Esophagus muscularis mucosa (tissue), 4 donors: ENCODE data around the gene YBX2. TPM values are rescaled to one million over a fixed set of nuclear protein-coding genes. Genes with fewer than 3 reads are reported as not detected.

Source experiments
- DNase-seq: peaks from one replicate; pipeline ENCODE4 v3.0.0-alpha.2; 2017; ENCODE audit errors: extremely low spot score
- H3K27ac ChIP-seq, 4 donors: fragments of 200-600 bp; sonication (generic); replicated peaks in 1 of 4; 1 replicate in 3 of 4; 2 replicates in 1 of 4; pipeline ENCODE4 v1.5.1; 2016 to 2019; ENCODE audit warnings: mild to moderate bottlenecking in 1 of 4
- H3K27me3 ChIP-seq, 4 donors: fragments of 200-600 bp; sonication (generic); one replicate each; pipeline versions ENCODE4 v1.5.1 to v1.6.0; 2016 to 2019
- H3K36me3 ChIP-seq, 4 donors: fragments of 200-600 bp; sonication (generic); one replicate each; pipeline ENCODE4 v1.5.1; 2016 to 2019
- H3K4me1 ChIP-seq, 4 donors: fragments of 200-600 bp; sonication (generic); one replicate each; pipeline ENCODE4 v1.5.1; 2016 to 2019
- H3K4me3 ChIP-seq, 4 donors: fragments of 200-600 bp; sonication (generic); 1 replicate in 2 of 4; 2 replicates in 2 of 4; pipeline ENCODE4 v1.5.1; 2016 to 2019; ENCODE audit warnings: mild to moderate bottlenecking in 4 of 4, moderate library complexity in 1 of 4
- H3K9me3 ChIP-seq, 4 donors: fragments of 200-600 bp; sonication (generic); 1 replicate in 3 of 4; 2 replicates in 1 of 4; pipeline ENCODE4 v1.5.1; 2016 to 2019
- CTCF ChIP-seq, 3 experiments: fragments of 200-600 bp in 2 of 3; fragments of 450-650 bp in 1 of 3; sonication (generic) in 2 of 3; IDR thresholded peaks; one replicate each; pipeline ENCODE4 v1.5.1; 2017 to 2019; ENCODE audit warnings: antibody characterized with exemption in 3 of 3, mild to moderate bottlenecking in 2 of 3, moderate library complexity in 1 of 3
- EP300 ChIP-seq: sonication (generic); formaldehyde crosslinking; IDR thresholded peaks from one replicate; pipeline ENCODE4 v1.6.1; 2017; ENCODE audit warnings: antibody characterized with exemption
- POLR2A ChIP-seq: fragments of 450-650 bp; IDR thresholded peaks from one replicate; pipeline ENCODE4 v1.6.1; 2017; ENCODE audit warnings: antibody characterized with exemption, moderate library complexity, mild to moderate bottlenecking, low read depth
- POLR2AphosphoS5 ChIP-seq, 2 donors: sonication (generic); formaldehyde crosslinking; IDR thresholded peaks; one replicate each; pipeline ENCODE4 v1.6.1; 2017; ENCODE audit warnings: antibody characterized with exemption in 2 of 2
- WGBS: methylation state at CpG from one replicate; pipeline ENCODE4 v1.1.5; 2018; 5-methylcytosine and 5-hydroxymethylcytosine counted together
- intact Hi-C: fragments of 100-400 bp; cut with DNase I; formaldehyde crosslinking; loops from one replicate; pipeline ENCODE4 v1.15.1; 2023
- total RNA-seq, 4 donors: library from RNA; depleted of rRNA; stranded (reverse); fragments of >200 nt; gene quantifications; one replicate each; pipeline versions ENCODE4 v1.1.0 to v1.2.1, GENCODE V29; 2016

The YBX2 gene
- total RNA-seq, 4 donors from 2014 or later = 3.6 to 8.7 (median 4.4) TPM

- no peak for DNase-seq
- Histone ChIP-seq H3K4me3 (no peak overlapping the region), H3K36me3 (peaks cover 19 to 36% (median 33%) of the 10 kb centered on the region in 4 donors), H3K4me1 (peaks cover 53 to 100% (median 97%) of the 10 kb centered on the region in 4 donors), H3K27me3 (peaks cover 0 to 31% (median 4%) of the 10 kb centered on the region in 4 donors), H3K27ac (peak overlapping the region; percentile 57 to 96 (median 92)), H3K9me3 (no peaks in the 10 kb centered on the region)
- WGBS = 83% methylated on average over 7 of the region's 18 CpGs
- TF ChIP-seq POLR2A (no peak), CTCF (IDR thresholded peaks at IDR 0.05) (no peak), EP300 (no peak), POLR2AphosphoS5 (IDR thresholded peaks at IDR 0.05) (peak in 1 of 2 donors; percentile 52)
- intact Hi-C loops = no loop called here
Measured at GRCh38 chr17:7289256-7290032, 5.0 kb downstream of the YBX2 start.

- H3K9me3 ChIP-seq = no peaks in the 10 kb centered on the region
- peaks cover 0 to 7% (median 0%) of the 10 kb centered on the region in 4 donors for H3K27me3 ChIP-seq
- intact Hi-C loops = no loop called here
- peak overlapping the region; percentile 95 to 98 (median 96) for H3K27ac ChIP-seq
- DNase-seq = no peak
- no peak overlapping the region for H3K4me3 ChIP-seq
- peaks cover 26 to 44% (median 42%) of the 10 kb centered on the region in 4 donors for H3K36me3 ChIP-seq
- peaks cover 53 to 97% (median 94%) of the 10 kb centered on the region in 4 donors for H3K4me1 ChIP-seq
- 85% methylated on average over 8 of the region's 12 CpGs for WGBS
- no peak for TF ChIP-seq POLR2AphosphoS5 (IDR thresholded peaks at IDR 0.05)
- no peak for TF ChIP-seq CTCF (IDR thresholded peaks at IDR 0.05)
- TF ChIP-seq POLR2A = no peak
- no peak for TF ChIP-seq EP300
Measured at GRCh38 chr17:7285679-7286078, 8.8 kb downstream of the YBX2 start.

GRCh38 chr17:7284911-7285310 is 9.5 kb downstream of the YBX2 start:
- H3K9me3 ChIP-seq = no peaks in the 10 kb centered on the region
- WGBS = 92% methylated on average over 5 of the region's 16 CpGs

GRCh38 chr17:7283471-7284216 is 10.8 kb downstream of the YBX2 start:
- Histone ChIP-seq H3K9me3 (no peaks in the 10 kb centered on the region), H3K36me3 (peaks cover 26 to 44% (median 42%) of the 10 kb centered on the region in 4 donors), H3K27ac (peak overlapping the region; percentile 95 to 98 (median 96)), H3K4me1 (peaks cover 47 to 84% (median 81%) of the 10 kb centered on the region in 4 donors), H3K4me3 (peak overlapping the region; percentile 64 to 77 (median 69)), H3K27me3 (peaks cover 0 to 7% (median 0%) of the 10 kb centered on the region in 4 donors)
- DNase-seq = no peak
- intact Hi-C loops = no loop called here
- WGBS = 45% methylated on average over 14 of the region's 18 CpGs
- no peak for TF ChIP-seq EP300
- no peak for TF ChIP-seq CTCF (IDR thresholded peaks at IDR 0.05)
- TF ChIP-seq POLR2A = no peak
- no peak for TF ChIP-seq POLR2AphosphoS5 (IDR thresholded peaks at IDR 0.05)

More at GRCh38 chr17:7284911-7285310, 9.5 kb downstream of the YBX2 start:
- Histone ChIP-seq H3K27me3 (peaks cover 0 to 7% (median 0%) of the 10 kb centered on the region in 4 donors), H3K4me1 (peaks cover 47 to 96% (median 93%) of the 10 kb centered on the region in 4 donors), H3K4me3 (peak overlapping the region in 2 of 4 donors; percentile 71 to 77), H3K27ac (peak overlapping the region; percentile 95 to 98 (median 96)), H3K36me3 (peaks cover 26 to 44% (median 42%) of the 10 kb centered on the region in 4 donors)
- no peak for DNase-seq
- intact Hi-C loops = no loop called here
- TF ChIP-seq EP300 = no peak
- no peak for TF ChIP-seq POLR2AphosphoS5 (IDR thresholded peaks at IDR 0.05)
- TF ChIP-seq CTCF (IDR thresholded peaks at IDR 0.05) = no peak
- no peak for TF ChIP-seq POLR2A
